ENCODE measurements around the gene PCDHB12. TPM values are rescaled to one million over a fixed set of nuclear protein-coding genes. Genes with fewer than 3 reads are reported as not detected.
"Not testable (repeated sequence)": the region's sequence is repeated elsewhere in the genome, so short reads cannot be mapped to it uniquely, and the experiment has no call there.

PCDHB12 gene
- polyA plus RNA-seq, 1 donor from 2014 or later: 2.2 TPM

GRCh38 chr5:141186897-141187512 is 21.5 kb upstream of the PCDHB12 start, which contains the start of gene PCDHB9:
TSS of gene PCDHB9 (plus strand) at chr5:141187161. CDS start at chr5:141187319, 158 bp downstream.
- no peaks in the 10 kb centered on the region for H3F3A ChIP-seq (ENCODE audit: insufficient read depth, low read length, poor library complexity, severe bottlenecking)
- H3K9me3 ChIP-seq (ENCODE audit: low read length): peaks cover 7% of the 10 kb centered on the region
- no peaks in the 10 kb centered on the region for H4K20me1 ChIP-seq (ENCODE audit: insufficient read depth)
- no peak within 1 kb of the TSS for H3K27ac ChIP-seq (ENCODE audit: low read length)
- TF ChIP-seq REST (IDR thresholded peaks at IDR 0.05; ENCODE audit: borderline replicate concordance): no peak
- TF ChIP-seq POLR2AphosphoS5 (IDR thresholded peaks at IDR 0.05): no peak
- peak; percentile 27 for TF ChIP-seq RAD21 (conservative IDR thresholded peaks at IDR 0.05)
- no peak within 1 kb of the TSS for H3K4me2 ChIP-seq (ENCODE audit: low read length)
- H3K27me3 ChIP-seq (ENCODE audit: insufficient read depth, low read depth, low read length): no peaks in the 10 kb centered on the region
- peak within 1 kb of the TSS; percentile 28 for H3K4me3 ChIP-seq (ENCODE audit: low read length)
- no peaks in the 10 kb centered on the region for H3K36me3 ChIP-seq (ENCODE audit: insufficient read depth, low read length)
- no peak within 1 kb of the TSS for H3K9ac ChIP-seq (ENCODE audit: low read length)
- H3K79me2 ChIP-seq (replicated peaks; ENCODE audit: insufficient read depth, low read length): no peaks in the 10 kb centered on the region
- no peaks in the 10 kb centered on the region for H3K9me2 ChIP-seq (ENCODE audit: insufficient read depth, low read length)
- no peak within 1 kb of the TSS for H2AFZ ChIP-seq (ENCODE audit: low read depth, low read length)

GRCh38 chr5:141188682-141189081 is 19.8 kb upstream of the PCDHB12 start:
- H4K20me1 ChIP-seq (ENCODE audit: insufficient read depth); H3K9ac ChIP-seq (ENCODE audit: low read length); H3K27ac ChIP-seq (ENCODE audit: low read length); H3K4me3 ChIP-seq (ENCODE audit: low read length); H3K27me3 ChIP-seq (ENCODE audit: insufficient read depth, low read depth, low read length); H3K79me2 ChIP-seq (replicated peaks; ENCODE audit: insufficient read depth, low read length); H3K4me2 ChIP-seq (ENCODE audit: low read length); H3K36me3 ChIP-seq (ENCODE audit: insufficient read depth, low read length); H3K9me2 ChIP-seq (ENCODE audit: insufficient read depth, low read length); H3F3A ChIP-seq (ENCODE audit: insufficient read depth, low read length, poor library complexity, severe bottlenecking); H2AFZ ChIP-seq (ENCODE audit: low read depth, low read length): not testable (repeated sequence)
- H3K9me3 ChIP-seq (ENCODE audit: low read length): peaks cover 11% of the 10 kb centered on the region

GRCh38 chr5:141189131-141189530 is 19.4 kb upstream of the PCDHB12 start:
- H3K9me3 ChIP-seq (ENCODE audit: low read length): peaks cover 11% of the 10 kb centered on the region
- H3K27me3 ChIP-seq (ENCODE audit: insufficient read depth, low read depth, low read length); H3K9ac ChIP-seq (ENCODE audit: low read length); H2AFZ ChIP-seq (ENCODE audit: low read depth, low read length); H3K36me3 ChIP-seq (ENCODE audit: insufficient read depth, low read length); H3K27ac ChIP-seq (ENCODE audit: low read length); H3K4me2 ChIP-seq (ENCODE audit: low read length); H3K9me2 ChIP-seq (ENCODE audit: insufficient read depth, low read length); H4K20me1 ChIP-seq (ENCODE audit: insufficient read depth); H3K79me2 ChIP-seq (replicated peaks; ENCODE audit: insufficient read depth, low read length); H3K4me3 ChIP-seq (ENCODE audit: low read length); H3F3A ChIP-seq (ENCODE audit: insufficient read depth, low read length, poor library complexity, severe bottlenecking): not testable (repeated sequence)

- no peak within 1 kb of the TSS for H3K27ac ChIP-seq (ENCODE audit: low read length)
- no peaks in the 10 kb centered on the region for H3F3A ChIP-seq (ENCODE audit: insufficient read depth, low read length, poor library complexity, severe bottlenecking)
- H3K4me2 ChIP-seq (ENCODE audit: low read length): no peak within 1 kb of the TSS
- H4K20me1 ChIP-seq (ENCODE audit: insufficient read depth): no peaks in the 10 kb centered on the region
- no peaks in the 10 kb centered on the region for H3K27me3 ChIP-seq (ENCODE audit: insufficient read depth, low read depth, low read length)
- H3K4me3 ChIP-seq (ENCODE audit: low read length): peak within 1 kb of the TSS; percentile 53
- peaks cover 4% of the 10 kb centered on the region for H3K36me3 ChIP-seq (ENCODE audit: insufficient read depth, low read length)
- no peak within 1 kb of the TSS for H2AFZ ChIP-seq (ENCODE audit: low read depth, low read length)
- H3K9me3 ChIP-seq (ENCODE audit: low read length): peaks cover 15% of the 10 kb centered on the region
- no peaks in the 10 kb centered on the region for H3K9me2 ChIP-seq (ENCODE audit: insufficient read depth, low read length)
- H3K79me2 ChIP-seq (replicated peaks; ENCODE audit: insufficient read depth, low read length): peaks cover 10% of the 10 kb centered on the region
- peak within 1 kb of the TSS; percentile 49 for H3K9ac ChIP-seq (ENCODE audit: low read length)
- TF ChIP-seq MXI1 (conservative IDR thresholded peaks at IDR 0.05; ENCODE audit: poor library complexity, severe bottlenecking) (no peak), SMC3 (conservative IDR thresholded peaks at IDR 0.05; ENCODE audit: poor library complexity) (peak; percentile 30), REST (IDR thresholded peaks at IDR 0.05; ENCODE audit: borderline replicate concordance) (no peak), TAF1 (IDR thresholded peaks at IDR 0.05; ENCODE audit: low read depth) (no peak), POLR2AphosphoS5 (IDR thresholded peaks at IDR 0.05) (no peak), EP300 (conservative IDR thresholded peaks at IDR 0.05; ENCODE audit: poor library complexity, severe bottlenecking) (no peak), CTCF (IDR thresholded peaks at IDR 0.05; ENCODE audit: poor library complexity, severe bottlenecking) (peak; percentile 56)
Observed at GRCh38 chr5:141192110-141192725, 16.3 kb upstream of the PCDHB12 start, which contains the start of gene PCDHB10. TSS of gene PCDHB10 (plus strand) at chr5:141192353. CDS start at chr5:141192553, 200 bp downstream.
